GM20431 (cell line): ENCODE results near the gene CAMK2G.

Source experiments
- in situ Hi-C: fragments of 300-500 bp; cut with MseI, MboI; formaldehyde crosslinking; loops from one replicate; pipeline ENCODE4 v1.15.0; 2020; ENCODE audit warnings: low sequenced_read_pairs; ENCODE audit not compliant: unreplicated experiment

Gene CAMK2G

GRCh38 chr10:73816917-73817729, 57.2 kb downstream of the CAMK2G start:
- in situ Hi-C loops: no loop called here

DNA sequence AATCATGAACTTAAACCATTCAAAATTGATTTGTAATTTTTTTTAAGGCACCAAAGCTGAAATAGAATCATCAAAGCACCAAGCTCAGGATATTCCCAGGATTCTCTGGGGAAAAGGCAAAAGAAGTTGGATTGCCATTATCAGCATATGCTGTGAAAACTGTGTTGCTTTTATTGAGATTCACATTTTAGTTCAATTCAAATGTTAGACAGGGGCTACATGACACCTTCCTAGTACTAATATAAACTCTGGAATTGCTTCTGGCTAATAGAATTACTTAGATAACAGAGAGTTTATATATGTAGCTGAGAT, 58.7 kb downstream of the CAMK2G start:
- in situ Hi-C loops: no loop called here

DNA sequence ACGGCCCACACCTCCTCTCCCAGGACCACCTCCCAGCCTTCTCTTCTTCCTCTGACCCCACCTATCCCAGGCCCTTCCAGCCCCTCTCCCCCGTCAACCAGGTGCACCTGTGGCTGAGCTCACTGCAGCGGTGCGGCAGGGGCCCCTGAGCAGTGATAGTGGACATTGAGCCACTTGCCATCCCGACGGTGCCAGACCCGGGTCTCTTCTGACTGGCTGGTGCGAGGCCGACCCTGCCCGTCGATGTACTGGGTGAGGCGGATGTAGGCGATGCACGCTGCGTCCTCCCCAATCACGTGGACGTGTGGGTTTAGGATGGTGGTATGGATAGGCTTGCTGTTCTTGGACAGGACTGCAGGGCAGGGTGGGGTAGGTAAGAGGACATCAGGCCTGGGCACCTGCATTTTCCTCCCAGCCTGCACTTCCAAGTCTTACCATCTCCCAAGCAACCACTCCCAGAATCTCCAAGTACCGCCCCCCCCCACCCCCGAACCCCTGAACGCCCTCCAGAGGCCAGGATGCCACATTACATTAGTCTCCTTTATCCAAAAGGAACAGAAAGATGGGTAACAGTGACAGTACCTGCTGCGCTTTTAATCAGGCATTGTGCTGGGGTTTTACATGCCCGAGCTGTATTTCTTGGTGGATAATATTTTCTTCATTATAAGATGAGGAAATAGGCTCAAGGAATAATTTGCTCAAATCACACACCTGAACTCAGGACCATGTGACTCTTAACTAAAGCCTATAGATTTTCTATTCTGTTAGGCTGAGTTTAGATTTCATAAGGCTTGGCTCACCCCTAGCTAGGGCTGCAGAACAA, 59.2 kb downstream of the CAMK2G start:
- in situ Hi-C loops: no loop called here

DNA sequence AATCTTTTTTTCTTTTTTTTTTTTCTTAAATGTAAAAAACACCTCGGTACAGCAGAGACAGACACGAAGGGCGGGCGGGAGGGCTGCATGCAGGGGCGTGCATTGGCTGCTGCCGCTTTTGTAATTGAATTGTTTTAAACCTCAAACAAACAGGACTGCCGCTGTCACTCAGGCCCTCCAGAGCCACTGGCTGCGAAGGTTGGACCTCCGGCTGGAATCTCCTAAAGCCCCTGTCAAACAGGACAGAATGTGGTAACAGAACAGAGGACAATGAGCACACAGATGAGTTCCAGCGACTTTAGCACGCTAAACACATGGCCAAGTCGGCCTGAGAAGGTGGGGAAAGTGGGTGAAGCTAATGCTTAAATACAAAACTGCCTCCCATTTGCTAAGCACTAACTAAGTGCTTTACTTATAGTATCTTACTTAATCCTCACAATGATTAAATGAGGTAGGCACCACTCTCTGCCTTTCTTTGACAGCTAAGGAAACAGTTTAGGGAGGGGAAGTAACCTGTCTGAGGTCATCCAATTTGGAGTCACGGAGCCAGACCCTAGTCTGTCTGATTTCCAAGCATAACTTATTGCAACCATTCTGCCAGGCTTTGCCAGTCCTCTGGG, 60.0 kb downstream of the CAMK2G start:
- in situ Hi-C loops: no loop called here

- in situ Hi-C loops: no loop called here
Observed at GRCh38 chr10:73813333-73813732, 61.0 kb downstream of the CAMK2G start.

- in situ Hi-C loops: no loop called here
Observed at GRCh38 chr10:73812657-73813056, 61.7 kb downstream of the CAMK2G start.

DNA sequence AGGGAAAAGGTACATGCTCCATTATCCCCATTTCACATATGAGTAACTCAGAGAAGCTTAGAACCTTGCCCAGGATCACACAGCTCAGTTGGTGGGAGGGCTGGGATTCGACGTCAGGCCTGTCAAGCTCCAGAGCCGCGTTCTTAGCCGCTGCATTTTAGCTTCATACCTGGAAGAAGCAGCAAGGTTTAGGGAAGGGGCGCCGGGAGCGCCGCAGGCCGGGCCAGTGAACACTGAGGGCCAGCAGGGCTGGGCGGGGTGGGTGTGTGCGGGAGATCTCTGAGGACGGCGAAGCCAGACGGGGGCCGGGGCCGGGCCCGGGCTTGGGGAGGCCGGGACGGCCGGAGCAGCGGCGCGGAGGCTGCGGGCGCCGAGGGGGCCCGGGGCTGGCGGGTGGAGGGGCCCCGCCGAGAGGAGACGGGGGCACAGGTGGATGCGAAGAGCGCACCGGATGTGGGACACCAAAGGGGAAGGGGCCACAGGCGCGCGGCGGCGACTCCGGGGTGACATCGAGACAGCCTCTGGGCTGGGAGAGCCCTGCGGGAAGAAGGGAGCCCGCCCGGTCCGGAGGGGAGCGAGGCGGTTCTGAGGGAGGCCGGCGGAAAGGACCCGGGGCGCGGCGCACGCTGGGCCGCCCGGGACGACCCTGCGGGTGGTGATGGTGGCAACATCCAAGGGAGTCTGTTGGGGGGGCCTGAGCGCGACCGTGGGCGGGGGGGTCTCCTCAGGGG, 63.5 kb downstream of the CAMK2G start:
- in situ Hi-C loops: no loop called here

DNA sequence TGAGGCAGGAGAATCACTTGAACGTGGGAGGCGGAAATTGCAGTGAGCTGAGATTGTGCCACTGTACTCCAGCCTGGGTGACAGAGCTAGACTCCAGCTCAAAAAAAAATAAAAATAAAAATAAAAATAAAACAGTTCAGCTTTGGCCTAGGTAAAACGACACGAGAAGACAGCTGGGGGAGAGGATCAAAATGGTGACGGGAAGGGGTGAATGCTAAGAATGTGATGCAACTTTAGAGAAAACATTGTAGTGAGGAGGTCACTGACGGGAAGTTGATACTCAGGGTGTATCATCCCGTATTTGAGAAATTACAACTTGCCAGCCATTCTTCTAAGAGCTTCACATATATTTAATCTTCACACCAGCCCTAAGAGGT, 64.0 kb downstream of the CAMK2G start:
- in situ Hi-C loops: no loop called here

DNA sequence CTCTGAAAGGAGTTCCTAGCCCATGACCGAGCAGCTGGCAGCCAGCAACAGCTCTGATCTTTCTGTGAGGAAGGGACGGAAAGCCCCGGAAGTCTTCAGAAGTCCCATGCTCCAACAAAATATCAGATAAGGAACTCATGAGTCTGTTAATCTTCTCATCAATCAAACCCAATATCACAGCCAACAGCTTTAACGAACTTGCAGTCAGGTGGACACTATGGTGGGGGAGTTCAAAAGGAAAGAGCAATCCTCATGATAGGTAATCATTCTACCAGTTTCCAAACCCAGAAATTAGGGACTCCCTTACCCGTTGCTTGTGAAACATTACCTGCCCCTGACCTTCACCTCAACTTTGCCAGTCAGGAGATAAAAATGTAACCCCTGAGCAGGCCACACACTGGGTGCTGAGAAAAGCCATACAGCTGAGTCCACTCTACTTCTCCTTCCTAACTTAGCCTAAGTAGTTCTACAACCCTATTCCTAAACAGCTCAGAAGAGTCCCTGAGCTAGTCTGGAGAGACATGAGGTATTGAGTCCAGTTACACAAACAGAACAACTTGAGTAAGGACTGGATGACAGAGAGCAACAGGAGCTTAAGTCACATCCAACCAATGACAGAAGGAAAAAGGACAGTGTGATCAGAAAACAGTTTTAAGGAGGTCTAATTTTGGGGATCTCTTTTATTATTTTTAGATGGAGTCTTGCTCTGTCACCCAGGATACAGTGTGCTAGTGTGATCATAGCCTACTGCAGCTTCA, 65.1 kb downstream of the CAMK2G start:
- in situ Hi-C loops: no loop called here

DNA sequence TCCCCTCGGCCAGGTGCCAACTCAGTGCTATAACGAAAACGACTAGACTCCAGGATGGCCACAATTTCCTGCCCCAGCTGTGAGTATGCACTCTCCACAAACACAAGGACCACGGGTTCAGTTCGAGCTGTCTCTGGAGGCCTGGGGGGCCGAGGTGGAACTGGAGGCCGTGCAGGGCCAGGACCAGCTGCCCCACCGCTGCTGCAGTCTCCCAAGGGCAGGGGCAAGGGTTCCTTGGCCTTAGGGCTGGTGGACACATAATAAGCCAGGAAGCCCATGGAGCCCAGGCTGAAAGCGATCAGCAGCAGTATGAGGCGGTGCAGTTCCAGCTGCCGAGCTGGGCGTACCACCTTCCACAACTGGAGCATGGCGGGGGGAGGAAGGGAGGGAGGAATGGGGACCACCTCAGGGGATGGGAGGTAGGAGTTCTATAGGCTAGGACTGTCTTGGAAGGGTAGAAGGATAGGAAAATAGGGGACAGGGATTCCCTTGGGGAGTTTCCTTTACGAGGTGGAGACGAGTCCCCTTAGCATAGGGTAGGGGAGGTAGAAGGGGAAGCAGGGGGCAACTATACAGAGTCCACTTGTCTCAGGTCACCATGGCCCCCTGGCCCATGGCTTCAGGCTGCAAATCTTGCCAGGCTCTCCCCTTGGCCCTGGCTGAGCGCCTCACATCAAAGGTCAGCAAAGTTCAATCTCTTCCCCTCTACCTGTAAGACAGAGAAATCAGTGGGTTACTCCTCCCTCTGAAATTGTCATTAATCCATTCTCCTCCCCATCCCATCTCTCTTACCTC, 66.1 kb downstream of the CAMK2G start:
- in situ Hi-C loops: no loop called here

- in situ Hi-C loops: no loop called here
Observed at GRCh38 chr10:73807471-73807870, 66.9 kb downstream of the CAMK2G start.

DNA sequence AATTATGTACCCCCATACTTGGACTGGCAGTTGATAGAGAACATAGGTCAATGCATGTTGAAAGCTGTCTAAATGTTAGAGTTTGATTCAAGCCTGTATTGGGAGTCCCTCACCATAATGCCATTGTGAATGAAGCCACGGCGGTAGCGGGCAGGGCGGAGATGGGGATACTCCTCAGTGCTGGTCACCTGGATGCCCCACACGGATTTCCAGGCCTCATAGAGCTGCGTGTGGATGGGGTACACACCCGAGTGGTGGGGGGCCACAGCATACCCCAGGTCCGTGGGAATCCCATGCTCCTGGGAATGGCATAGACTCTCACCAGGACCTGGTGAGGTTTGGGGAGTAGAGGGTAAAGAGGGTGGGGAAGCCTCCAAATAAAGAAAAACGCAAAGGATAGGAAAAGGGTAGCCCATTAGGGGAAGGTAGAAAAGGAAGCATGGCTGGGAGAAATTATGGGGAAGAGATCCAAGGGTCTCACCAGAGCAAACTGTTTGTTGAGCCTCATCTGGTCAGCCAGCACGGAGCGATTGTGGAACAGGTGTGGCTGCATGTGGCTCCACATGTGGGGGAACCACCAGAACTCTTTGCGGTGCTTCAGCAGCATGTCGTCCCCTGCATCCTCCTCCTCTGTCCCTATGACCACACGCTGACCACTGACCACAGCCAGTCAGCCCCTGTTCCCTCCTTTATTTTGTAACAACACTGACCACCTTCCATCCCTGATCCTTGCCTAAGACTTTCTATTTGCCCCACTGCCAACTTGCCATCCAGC, 68.0 kb downstream of the CAMK2G start:
- in situ Hi-C loops: no loop called here

DNA sequence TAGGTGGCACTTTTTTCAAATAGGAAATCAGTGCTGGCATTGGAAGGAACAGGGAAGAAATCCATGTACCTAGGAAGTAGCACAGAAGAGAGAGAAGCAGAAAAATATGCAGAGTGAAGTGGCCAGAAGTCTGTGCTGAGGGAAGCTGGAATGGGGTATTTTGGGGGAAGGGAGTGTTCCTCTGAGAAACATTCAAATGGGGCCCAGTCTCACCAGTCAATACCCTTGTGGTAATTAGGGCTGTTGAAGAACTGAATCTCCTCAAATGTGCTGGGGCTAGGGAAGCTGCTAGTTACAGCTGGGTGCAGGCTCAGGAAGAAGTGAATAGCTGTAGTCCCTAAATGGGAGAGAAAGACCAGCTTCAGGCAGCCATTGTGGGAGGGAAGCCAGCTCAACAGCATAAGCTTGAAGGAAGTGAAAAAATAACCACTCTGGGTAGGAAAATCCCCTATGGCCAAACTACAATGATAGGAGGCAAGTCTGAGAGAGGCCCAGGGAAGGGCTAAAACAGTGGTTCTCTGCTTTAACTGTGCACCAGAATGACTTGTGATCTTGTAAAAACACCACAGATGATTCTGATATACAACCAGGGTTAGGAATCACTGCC, 70.6 kb downstream of the CAMK2G start:
- in situ Hi-C loops: no loop called here

DNA sequence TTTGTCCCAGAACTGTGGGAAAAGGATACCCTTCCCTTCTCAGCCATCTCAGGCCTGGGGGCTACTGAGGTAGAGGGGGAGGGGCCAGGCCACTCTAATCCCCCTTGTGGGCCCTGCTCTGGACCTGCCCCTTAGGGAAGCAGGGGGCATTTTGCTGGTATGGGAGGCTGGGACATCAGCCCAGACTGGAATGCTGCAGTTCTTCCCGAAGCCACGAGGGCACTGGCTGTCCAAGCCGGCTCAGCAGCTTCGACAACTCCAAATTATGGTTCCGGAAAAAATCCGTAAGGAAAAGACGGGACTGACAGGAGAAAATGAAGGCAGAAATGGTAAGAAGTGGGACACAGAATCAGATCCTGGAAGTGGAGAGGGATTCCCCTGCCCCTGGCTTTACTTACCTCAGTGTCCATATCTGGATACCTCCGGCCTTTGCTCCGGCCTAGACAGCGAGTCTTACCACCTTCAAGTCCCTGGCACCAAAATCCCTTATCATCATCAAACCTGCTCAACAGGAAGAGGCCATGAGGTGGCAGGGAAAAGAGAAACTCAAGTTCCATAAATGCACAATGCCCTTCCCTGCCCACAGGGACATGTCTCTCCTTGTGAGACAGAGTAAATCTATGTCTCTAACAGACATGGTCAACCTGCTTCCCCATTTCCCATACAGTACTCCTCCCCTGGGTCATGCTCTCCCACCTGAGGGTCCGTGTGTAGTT, 71.9 kb downstream of the CAMK2G start:
- in situ Hi-C loops: no loop called here

- in situ Hi-C loops: no loop called here
Observed at GRCh38 chr10:73801253-73801590, 73.1 kb downstream of the CAMK2G start.

- in situ Hi-C loops: no loop called here
Observed at GRCh38 chr10:73800560-73801252, 73.6 kb downstream of the CAMK2G start.
